Body of pancreas (tissue), 4 donors: Measurements from ENCODE around the gene CNNM3.

Source experiments
- POLR2A ChIP-seq, 3 donors: fragments of 450-650 bp; IDR thresholded peaks; one replicate each; pipeline ENCODE4 v1.6.1; 2016; ENCODE audit warnings: antibody characterized with exemption in 3 of 3, mild to moderate bottlenecking in 2 of 3
- TF ChIP-seq, protein P1 (sequence below), 7 experiments: fragments of 450-650 bp in 4 of 7; fragments of 200-600 bp in 3 of 7; sonication (generic) in 3 of 7; IDR thresholded peaks; one replicate each; pipeline ENCODE4 v1.5.1; 2016 to 2019; ENCODE audit warnings: antibody characterized with exemption in 7 of 7

GRCh38 chr2:96866586-96866985 lies 50.5 kb downstream of the CNNM3 start:
- TF ChIP-seq, protein P1, sequence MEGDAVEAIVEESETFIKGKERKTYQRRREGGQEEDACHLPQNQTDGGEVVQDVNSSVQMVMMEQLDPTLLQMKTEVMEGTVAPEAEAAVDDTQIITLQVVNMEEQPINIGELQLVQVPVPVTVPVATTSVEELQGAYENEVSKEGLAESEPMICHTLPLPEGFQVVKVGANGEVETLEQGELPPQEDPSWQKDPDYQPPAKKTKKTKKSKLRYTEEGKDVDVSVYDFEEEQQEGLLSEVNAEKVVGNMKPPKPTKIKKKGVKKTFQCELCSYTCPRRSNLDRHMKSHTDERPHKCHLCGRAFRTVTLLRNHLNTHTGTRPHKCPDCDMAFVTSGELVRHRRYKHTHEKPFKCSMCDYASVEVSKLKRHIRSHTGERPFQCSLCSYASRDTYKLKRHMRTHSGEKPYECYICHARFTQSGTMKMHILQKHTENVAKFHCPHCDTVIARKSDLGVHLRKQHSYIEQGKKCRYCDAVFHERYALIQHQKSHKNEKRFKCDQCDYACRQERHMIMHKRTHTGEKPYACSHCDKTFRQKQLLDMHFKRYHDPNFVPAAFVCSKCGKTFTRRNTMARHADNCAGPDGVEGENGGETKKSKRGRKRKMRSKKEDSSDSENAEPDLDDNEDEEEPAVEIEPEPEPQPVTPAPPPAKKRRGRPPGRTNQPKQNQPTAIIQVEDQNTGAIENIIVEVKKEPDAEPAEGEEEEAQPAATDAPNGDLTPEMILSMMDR (IDR thresholded peaks at IDR 0.05): no peak
- no peak for TF ChIP-seq POLR2A (IDR thresholded peaks at IDR 0.05)
